HG02759 (cell line): ENCODE measurements around the gene MYLIP.

ENCODE experiments used
- ATAC-seq: cut with Tn5 transposase; IDR thresholded peaks from one replicate; pipeline ENCODE4 v1.9.1; 2021; ENCODE audit warnings: mild to moderate bottlenecking, moderate library complexity; ENCODE audit not compliant: unreplicated experiment

Gene MYLIP

DNA sequence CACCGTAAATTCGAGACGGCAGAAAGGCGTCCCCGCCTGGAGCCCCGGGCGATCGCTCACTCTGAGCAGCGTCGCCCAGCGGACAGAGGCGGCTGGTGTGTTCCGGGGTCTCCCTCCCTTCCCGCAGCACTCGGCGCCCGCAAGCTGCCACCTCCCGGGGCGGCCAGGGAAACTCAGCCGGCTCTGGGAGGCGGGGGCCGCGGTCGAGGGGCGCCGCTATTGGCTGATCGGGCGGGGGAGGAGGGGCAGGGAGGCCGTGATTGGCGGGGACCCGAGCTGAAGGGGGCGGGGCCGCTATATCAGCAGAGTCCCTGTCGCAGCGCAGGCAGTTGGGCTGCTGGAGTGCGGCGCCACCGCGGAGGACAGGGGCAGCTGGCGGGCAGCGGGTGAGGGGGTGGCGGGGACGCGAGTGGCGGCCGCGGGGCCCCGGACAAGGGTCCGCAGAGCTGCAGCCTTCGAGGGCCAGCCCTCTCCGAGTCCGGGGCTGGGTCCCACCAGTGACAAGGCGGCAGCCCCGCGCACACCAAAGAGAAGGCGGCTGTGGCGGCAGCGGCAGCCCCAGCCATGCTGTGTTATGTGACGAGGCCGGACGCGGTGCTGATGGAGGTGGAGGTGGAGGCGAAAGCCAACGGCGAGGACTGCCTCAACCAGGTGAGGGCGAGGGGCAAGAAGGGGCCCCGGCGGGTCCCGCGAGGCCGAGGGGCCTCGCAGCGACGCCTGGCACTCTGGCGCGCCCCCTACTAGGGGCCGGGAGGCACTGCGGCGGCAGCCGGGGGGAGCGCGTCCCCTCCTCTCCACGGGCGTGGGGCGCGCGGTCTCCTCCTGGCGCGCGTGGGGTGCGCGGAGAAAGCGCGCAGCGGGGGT lies at the start of gene MYLIP:
Gene MYLIP (plus strand): TSS at position 328 of the 864 bp plus-strand sequence. CDS start 237 bp downstream, at position 565.
- ATAC-seq: peak; percentile 84

GRCh38 chr6:16079354-16079753 lies 49.5 kb upstream of the MYLIP start:
- ATAC-seq: no peak

DNA sequence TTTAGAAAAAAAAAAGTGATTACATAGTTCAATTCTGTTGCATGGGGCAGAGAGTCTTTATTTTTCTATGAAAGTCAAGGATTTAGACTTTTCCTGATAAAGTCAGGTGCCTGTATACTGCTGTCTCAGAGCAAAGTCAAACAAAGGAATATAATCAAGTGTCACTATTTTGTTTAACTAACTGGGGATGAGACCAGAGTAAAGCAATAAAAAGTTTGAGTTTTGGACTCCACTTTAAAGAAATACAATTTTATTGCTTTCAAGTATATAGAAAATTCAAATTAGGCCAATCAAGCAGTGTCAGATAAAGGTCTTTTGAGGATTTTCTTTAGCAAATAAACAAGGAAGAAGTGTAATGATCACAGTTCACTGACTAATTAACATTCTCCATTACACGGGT lies 48.7 kb upstream of the MYLIP start:
- no peak for ATAC-seq

GRCh38 chr6:16081326-16081725 lies 47.6 kb upstream of the MYLIP start:
- no peak for ATAC-seq

GRCh38 chr6:16082361-16082760 lies 46.5 kb upstream of the MYLIP start:
- ATAC-seq: no peak

DNA sequence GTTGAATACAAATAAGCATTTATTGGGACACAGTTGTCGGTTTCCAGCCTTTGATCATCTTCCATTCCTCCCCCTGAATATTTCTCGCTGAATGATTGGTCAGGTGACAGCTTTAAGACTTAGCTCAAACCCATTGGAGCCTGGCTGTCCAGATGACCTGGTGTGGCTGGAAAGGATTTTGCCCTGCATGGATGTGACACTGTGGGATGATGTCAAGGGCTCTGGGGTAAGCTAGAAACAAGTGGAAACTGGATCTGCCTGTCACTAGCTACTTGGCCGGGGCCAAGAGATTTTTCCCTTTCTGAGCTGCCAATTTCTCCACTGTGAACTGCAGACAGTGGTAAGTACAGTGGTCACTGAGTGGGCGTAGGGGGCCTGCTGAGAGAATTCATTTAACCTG lies 41.9 kb upstream of the MYLIP start:
- ATAC-seq: no peak

DNA sequence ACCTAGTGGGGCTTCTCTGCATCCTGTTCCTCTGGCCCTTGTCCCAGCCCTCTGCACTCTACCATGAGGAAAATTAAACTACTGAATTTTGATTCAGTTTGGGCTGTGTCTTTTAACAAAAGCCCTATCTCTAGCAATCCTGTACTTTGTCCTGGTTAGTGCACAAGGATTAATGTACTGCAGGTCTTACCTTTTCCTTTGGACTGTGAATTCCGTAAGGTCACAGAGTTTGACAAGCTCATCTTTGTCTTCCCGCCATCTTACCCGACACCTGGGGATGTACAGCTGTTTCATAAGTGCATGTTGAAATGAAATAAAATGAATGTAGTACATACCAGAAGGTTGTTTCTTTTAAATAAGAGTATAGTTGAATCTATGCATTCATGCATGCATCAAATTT lies 41.5 kb upstream of the MYLIP start:
- ATAC-seq: no peak

GRCh38 chr6:16088409-16088808 lies 40.5 kb upstream of the MYLIP start:
- no peak for ATAC-seq

GRCh38 chr6:16089232-16090062 lies 39.4 kb upstream of the MYLIP start:
- ATAC-seq: no peak

- ATAC-seq: no peak
These were observed 38.4 kb upstream of the MYLIP start for GRCh38 chr6:16090452-16090851.

- ATAC-seq: no peak
These were observed 38.0 kb upstream of the MYLIP start for GRCh38 chr6:16090920-16091319.

DNA sequence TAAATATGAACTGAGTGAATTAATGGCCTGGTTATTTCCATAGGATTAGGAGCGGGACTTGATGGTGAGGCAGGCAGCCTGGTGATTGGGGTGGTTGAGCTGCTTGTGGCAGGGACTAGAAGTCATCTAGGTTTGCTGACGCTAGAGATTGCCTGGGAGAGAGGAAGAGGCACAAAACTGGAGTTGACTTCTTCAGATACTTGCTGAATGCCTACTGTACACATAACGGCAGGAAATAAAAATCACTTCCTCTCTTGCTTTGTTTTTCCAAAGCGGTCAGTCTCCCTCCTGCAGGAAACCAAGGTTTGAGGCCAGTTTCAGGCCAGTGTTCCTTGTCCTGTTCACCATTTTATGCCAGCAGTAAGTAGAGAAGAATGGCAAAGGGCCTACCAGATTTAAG lies 36.7 kb upstream of the MYLIP start:
- no peak for ATAC-seq

GRCh38 chr6:16092990-16093389 lies 35.9 kb upstream of the MYLIP start:
- peak; percentile 71 for ATAC-seq

GRCh38 chr6:16095180-16095579 lies 33.7 kb upstream of the MYLIP start:
- no peak for ATAC-seq

DNA sequence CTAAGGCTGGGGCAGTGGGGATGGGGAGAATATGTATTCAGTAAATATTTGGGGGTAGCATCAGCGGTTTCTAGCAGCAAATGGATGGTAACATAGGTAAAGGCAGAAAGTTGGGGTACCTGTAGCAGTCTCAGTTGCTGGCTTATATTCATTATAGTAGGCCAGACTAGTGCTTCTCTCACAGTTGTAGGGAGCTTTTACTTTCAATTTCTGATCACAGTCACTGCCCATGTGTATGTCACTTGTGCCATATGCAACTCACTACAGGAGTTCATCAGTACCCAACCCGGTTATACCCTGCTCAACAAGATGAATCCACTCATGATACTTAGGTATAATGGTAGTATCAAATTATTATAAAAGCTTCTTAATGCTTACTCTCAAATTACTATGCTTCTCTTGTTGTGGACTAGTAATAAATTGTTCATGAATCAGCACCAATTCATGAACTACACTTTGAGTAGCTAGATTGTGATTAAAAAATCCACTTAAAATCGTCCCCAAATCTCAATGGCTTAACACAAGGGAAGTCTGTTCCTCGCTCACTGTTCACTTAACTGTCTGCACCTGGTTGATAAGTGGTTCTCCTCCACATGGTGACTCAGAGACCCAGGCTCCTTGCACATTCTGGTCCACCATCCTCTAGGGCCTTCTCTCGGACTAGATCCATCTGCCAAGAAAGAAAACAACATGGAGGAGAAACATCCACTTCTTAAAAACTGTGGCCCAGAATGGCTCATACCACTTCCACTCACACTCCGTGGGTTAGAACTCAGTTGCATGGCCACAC lies 31.3 kb upstream of the MYLIP start:
- ATAC-seq: peak; percentile 66

GRCh38 chr6:16098211-16098610 lies 30.7 kb upstream of the MYLIP start:
- ATAC-seq: no peak

- ATAC-seq: no peak
These were observed 26.7 kb upstream of the MYLIP start for GRCh38 chr6:16102208-16102607.

DNA sequence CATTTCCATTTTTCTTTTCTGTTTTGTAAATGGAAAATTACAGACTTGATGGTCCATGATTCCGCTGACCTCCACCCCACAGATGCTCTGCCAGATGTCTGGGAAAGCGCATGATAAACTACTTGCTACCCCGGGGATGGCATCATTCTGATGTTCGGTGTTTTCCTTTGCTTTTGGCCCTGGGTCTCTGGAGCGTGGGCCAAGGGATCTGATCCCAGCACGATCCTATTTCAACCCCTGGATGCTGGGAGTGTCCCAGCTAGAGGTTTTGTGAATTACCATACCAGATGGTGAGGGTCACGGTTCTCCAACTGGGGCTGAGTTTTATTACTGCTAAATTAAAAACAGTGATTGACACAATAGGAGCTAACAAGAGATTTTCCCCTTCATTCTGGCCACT lies 25.2 kb upstream of the MYLIP start:
- no peak for ATAC-seq

GRCh38 chr6:16104624-16105433 lies 24.1 kb upstream of the MYLIP start:
- ATAC-seq: no peak

DNA sequence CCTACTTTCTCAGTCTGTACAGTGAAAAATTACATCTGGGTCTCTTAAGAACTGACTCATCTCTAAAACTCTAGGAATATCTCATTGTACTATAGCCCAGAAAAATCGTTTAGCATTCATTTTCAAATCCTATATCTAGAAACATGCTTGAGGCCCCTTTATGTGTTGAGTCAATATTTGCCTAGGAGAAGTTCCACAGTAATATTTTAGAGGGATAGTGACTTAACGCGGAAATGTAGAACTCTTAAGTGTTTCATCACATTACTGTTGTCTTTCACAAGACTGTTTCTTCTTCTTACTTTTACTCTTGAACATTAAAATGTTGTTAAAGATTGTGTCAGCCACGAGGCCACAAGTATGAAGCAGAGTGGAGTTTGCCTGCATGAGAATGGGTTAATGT lies 23.0 kb upstream of the MYLIP start:
- no peak for ATAC-seq
